Effector CD8-positive, alpha-beta T cell (primary cell): ENCODE measurements around the gene MYH3.

Source experiments
- DNase-seq: peaks from one replicate; lab custom pipeline; 2025; lab: John Stamatoyannopoulos, UW

MYH3 gene

GRCh38 chr17:10614536-10615155 is 42.5 kb downstream of the MYH3 start:
- DNase-seq, result no peak

GRCh38 chr17:10613775-10614513 is 43.2 kb downstream of the MYH3 start:
- no peak for DNase-seq

- DNase-seq, result no peak
Measured at GRCh38 chr17:10612957-10613744, 44.0 kb downstream of the MYH3 start.

- no peak for DNase-seq
Measured at GRCh38 chr17:10610884-10611283, 46.2 kb downstream of the MYH3 start.

DNA sequence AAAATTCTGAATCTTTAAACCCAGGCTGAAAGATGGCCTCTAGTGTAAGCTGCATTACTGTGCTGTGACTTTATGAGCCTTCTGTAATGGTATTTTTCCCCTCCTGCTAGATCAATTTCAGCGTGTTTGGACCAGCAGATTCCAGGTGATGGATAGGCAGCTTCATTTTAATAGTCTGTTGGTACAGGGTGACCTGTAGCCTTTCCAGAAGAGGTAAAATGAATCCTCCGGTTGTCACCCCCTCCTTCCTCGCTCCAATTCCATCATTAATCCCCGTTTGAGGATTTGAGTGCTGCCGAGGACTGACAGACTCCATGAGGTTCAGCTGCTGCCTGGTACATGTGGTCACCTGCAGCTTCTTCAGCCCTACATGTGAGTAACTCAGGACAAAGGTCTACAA is 48.9 kb downstream of the MYH3 start:
- no peak for DNase-seq

GRCh38 chr17:10606110-10606509 is 51.0 kb downstream of the MYH3 start:
- DNase-seq, result no peak

DNA sequence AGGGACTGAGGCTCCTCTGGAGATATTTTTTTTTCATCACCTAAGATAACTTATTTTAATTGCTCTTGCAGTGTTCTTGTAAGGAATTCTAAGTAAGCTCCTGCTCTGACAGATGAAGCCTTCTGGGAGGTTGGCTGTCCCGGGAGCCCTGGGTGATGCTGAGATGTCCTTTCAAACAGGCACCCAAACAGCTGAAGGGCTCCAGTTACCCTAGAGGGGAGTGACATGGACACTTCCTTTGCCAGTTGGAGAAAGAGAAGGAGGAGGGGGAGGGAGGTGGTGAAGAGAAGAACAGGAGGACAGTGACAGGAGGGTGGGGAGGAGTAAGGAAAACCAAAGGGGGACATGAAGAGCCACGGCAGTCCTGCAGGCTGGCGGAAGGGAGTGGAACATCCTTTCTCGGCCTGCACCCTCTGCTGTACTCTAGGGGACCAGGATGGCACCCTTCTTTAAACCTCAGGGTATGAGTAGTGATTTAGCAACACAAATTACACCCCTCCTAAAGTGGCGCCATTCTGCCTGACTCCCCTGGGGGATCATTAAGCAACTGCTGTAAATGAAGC is 51.8 kb downstream of the MYH3 start:
- no peak for DNase-seq

DNA sequence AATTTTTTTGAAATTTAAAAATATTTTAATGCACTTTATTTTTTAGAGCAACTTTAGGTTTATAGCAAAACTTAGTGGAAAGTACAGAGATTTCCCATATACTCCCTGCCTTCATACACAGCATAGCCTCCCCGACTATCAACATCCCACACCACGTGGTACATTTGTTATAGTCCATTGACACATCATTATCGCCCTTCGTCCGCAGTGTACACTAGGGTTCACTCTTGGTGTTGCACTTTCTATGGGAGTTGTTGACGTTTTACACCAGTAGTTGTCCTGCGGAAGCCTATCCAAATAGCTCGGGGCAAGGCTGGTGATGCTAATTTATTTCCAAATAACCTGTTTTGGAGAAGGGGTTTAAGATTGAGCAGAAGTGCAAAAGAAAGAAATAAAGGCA is 52.6 kb downstream of the MYH3 start:
- no peak for DNase-seq

GRCh38 chr17:10603931-10604330 is 53.2 kb downstream of the MYH3 start:
- no peak for DNase-seq

DNA sequence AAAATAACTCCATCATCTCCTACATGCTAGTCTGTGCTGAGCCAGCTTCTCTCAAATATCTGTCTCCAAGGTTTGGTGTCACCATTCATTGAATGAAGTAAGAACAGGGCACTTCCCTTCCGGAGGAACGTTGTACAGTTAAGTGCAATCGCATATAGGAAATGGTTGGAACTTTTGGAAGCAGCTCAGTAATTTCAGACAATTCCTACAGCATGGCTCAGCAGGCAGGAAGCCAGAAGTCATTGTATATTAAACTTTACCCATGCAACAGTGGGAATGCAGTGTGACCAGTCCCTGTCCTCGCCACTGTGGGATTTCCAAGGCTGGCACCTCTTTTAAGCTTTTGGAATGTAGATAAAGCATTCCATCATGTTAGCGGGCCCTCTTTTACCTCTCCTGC is 56.5 kb downstream of the MYH3 start:
- no peak for DNase-seq

GRCh38 chr17:10598621-10599020 is 58.5 kb downstream of the MYH3 start:
- DNase-seq, result no peak

DNA sequence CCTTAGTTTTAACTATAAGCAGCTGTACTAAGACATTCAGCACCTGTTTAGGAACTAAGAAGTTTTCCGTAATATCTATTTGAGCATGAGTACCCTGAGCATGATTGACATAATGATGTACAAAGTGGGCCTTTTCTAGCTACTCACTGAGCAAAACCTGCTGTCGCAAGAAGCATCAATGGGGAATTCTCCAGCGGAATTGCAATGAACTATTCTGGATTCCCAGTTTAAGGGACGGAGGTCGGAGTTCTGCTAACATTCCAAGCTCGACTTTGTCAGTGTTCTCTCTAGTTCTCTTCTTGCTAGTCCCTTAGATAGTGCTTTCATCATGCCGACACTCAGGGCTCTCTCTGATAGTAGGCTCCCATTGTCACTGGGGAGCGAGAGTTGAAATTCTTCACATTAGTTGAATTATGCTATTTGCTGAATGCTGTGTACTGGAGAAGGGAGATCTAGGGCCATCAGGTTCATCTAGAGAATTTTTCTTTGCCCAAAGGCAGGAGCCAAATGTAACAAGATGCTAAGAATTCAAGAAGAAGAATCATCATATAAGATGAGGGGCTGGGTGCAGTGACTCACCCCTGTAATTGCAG is 67.5 kb downstream of the MYH3 start:
- DNase-seq, result no peak

GRCh38 chr17:10585529-10585928 is 71.6 kb downstream of the MYH3 start:
- no peak for DNase-seq

DNA sequence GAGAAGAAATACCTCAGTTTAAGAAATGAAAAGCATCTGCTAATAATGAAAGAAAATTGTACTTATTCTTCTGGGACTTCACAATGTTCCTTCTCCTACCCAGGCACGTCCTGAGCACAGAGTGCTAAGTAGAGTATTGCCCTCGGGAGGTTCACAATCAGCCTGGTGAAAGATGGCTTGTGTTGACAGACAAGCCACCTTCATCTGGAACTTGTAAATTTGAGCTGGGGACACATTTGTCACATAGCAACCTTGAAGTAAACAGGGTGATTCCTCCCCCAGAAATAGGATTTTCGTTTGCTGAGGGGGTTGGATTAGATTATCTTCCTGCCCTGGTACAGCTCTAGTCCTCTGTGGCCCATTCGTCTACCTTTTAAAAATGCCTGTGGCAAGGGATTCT is 73.3 kb downstream of the MYH3 start:
- DNase-seq, result no peak

GRCh38 chr17:10579270-10579669 is 77.8 kb downstream of the MYH3 start:
- no peak for DNase-seq
